T-helper 1 cell treated with Interleukin-12 subunit alpha and Interleukin-12 subunit beta and Interleukin-4 antibody, amounts not matched to agents 30 μg/mL and 1 μg/mL, for 36 hours (primary cell): ENCODE measurements around the gene CTNNA3.

Experiments
- H3K27ac Mint-ChIP-seq: one replicate; pipeline ENCODE4 v1.8.0; 2021; ENCODE audit warnings: mild to moderate bottlenecking, mixed read lengths
- H3K27me3 Mint-ChIP-seq: one replicate; pipeline ENCODE4 v1.8.0; 2021; ENCODE audit warnings: low read depth, mixed read lengths
- H3K36me3 Mint-ChIP-seq: one replicate; pipeline ENCODE4 v1.8.0; 2021; ENCODE audit warnings: low read depth, mixed read lengths
- H3K4me1 Mint-ChIP-seq: one replicate; pipeline ENCODE4 v1.8.0; 2021; ENCODE audit warnings: low read depth, mixed read lengths
- H3K4me3 Mint-ChIP-seq: one replicate; pipeline ENCODE4 v1.8.0; 2021; ENCODE audit warnings: mild to moderate bottlenecking, moderate library complexity, mixed read lengths
- H3K9me3 Mint-ChIP-seq: one replicate; pipeline ENCODE4 v1.8.0; 2021; ENCODE audit warnings: mixed read lengths

Gene CTNNA3

DNA sequence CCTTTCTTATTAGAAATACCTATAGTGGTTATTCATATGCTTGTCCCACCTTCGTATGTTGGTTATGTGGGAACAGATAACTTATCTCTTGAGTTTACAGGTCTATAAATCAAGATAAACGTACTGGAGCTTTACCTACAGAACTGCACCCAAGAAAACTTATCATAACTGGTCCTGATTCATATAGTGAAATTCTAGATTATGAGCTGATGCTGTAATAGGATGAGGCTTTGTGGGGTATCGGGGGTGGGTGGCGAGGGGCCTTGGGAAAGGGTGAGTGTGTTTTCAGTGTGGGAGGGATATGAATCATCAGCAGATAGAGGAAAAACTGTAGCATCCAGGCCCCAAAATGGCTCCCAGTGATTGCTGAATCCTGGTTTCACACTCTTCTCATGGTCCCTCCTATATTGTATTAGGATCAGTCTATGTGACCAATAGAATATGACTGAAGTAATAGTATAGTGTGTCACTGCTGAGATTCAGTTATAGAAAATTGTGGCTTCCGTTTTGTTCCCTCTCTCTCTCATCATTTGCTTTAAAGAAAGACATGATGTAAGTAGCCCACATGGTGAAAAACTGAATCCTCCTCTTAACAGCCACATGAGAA lies 1476.9 kb downstream of the CTNNA3 start:
- Mint-ChIP-seq H3K27me3 (no peaks in the 10 kb centered on the region), H3K36me3 (no peaks in the 10 kb centered on the region)

DNA sequence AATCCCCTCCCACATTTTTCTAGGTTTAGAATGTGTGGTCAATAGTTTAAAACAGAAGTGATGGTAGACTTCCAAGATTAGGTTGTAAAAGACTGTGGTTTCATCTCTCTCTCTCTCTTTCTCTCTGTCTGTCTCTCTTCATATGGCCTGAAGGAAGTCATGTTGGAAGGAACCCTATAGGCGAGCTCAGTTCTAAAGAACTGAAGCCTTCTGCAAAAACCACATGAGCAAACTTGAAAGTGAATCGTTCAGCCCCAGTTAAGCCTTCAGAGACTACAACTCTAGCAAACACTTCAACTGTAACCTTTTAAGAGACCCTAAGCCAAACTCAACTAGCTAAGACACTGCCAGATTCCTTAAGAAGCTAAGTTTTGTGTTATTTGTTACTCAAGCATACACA lies 1477.7 kb downstream of the CTNNA3 start:
- no peak overlapping the region for H3K27ac Mint-ChIP-seq
- no peaks in the 10 kb centered on the region for H3K36me3 Mint-ChIP-seq
- H3K4me1 Mint-ChIP-seq = no peaks in the 10 kb centered on the region
- H3K4me3 Mint-ChIP-seq = no peak overlapping the region
- H3K27me3 Mint-ChIP-seq = no peaks in the 10 kb centered on the region
- H3K9me3 Mint-ChIP-seq = peaks cover 11% of the 10 kb centered on the region

More for the DNA sequence above, 1476.9 kb downstream of the CTNNA3 start:
- no peaks in the 10 kb centered on the region for H3K4me1 Mint-ChIP-seq
- no peak overlapping the region for H3K4me3 Mint-ChIP-seq
- no peak overlapping the region for H3K27ac Mint-ChIP-seq
- peaks cover 11% of the 10 kb centered on the region for H3K9me3 Mint-ChIP-seq

- no peaks in the 10 kb centered on the region for H3K36me3 Mint-ChIP-seq
- H3K4me1 Mint-ChIP-seq = no peaks in the 10 kb centered on the region
- no peaks in the 10 kb centered on the region for H3K27me3 Mint-ChIP-seq
- H3K9me3 Mint-ChIP-seq = peaks cover 11% of the 10 kb centered on the region
- no peak overlapping the region for H3K27ac Mint-ChIP-seq
- no peak overlapping the region for H3K4me3 Mint-ChIP-seq
Observed at GRCh38 chr10:66215920-66216319, 1480.1 kb downstream of the CTNNA3 start.

DNA sequence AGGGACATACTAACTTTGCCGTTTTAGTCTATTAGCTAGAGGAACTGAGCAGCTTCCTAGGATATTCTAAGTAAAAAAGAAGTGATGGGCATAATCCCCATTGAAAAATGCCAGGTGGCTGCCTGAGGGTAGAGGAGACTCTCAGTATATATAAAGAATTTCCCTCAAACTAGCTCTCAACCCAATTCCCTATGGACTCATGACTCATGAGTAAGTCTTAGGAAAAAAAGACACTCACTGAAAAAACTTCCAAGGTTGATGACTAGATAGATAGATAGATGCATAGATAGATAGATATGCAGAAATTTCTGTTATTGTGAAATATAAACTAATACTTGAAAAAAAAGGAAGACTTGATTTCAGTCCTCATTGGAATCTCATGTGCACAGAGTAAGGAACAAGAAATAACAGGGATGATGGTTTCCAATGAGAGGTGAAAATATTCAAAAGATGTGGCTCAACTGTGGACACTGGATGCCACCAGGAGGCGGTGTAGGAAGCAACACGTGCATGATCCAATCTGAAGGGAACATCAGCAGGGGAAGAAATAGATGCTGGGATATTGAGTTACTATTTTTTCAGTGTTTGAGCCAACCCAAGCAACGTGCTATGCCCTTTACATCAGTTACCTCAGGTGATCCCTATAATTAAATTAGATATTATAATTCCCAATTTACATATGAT lies 1481.1 kb downstream of the CTNNA3 start:
- no peaks in the 10 kb centered on the region for H3K36me3 Mint-ChIP-seq
- no peaks in the 10 kb centered on the region for H3K27me3 Mint-ChIP-seq
- H3K4me3 Mint-ChIP-seq = no peak overlapping the region
- no peaks in the 10 kb centered on the region for H3K4me1 Mint-ChIP-seq
- H3K27ac Mint-ChIP-seq = no peak overlapping the region
- H3K9me3 Mint-ChIP-seq = peaks cover 11% of the 10 kb centered on the region

DNA sequence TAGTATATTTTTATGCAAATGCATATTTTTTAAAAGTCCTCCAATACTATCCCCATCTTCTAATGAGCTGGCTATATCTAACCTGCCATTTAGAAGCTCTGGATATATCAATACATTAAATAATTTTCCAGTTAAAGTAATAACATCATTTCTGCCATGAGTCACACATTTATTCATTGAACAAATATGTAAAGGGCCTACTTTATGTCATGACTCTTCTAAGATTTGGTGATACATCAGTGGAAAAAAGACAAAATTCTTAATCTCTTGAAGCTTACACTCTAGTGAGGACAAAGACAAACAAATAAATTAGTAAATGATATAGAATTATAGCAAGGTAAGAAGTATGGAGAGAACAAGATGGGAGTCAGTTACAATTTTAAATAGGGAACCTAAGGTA lies 1487.0 kb downstream of the CTNNA3 start:
- Mint-ChIP-seq H3K27ac (no peak overlapping the region), H3K4me1 (no peaks in the 10 kb centered on the region), H3K27me3 (no peaks in the 10 kb centered on the region), H3K36me3 (no peaks in the 10 kb centered on the region), H3K4me3 (no peak overlapping the region), H3K9me3 (no peaks in the 10 kb centered on the region)

DNA sequence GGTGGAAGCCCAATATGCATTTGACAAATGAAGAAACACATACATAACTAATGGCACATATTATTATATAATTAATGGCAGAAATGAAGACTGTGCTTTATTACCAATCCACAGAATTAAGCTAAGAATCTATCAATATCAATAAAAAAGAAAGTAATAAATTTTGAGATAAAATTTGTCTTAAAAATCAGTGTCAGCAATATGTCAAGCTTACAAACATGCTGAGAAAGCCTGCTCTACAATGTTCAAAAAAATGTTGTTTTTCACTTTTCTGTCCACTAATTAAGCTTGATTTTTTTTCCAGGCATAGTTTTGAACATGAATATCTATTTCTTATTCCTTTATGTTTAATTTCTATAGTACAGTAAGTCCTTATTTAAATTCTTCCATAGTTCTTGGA lies 1491.2 kb downstream of the CTNNA3 start:
- H3K36me3 Mint-ChIP-seq = no peaks in the 10 kb centered on the region
- no peak overlapping the region for H3K27ac Mint-ChIP-seq
- H3K27me3 Mint-ChIP-seq = no peaks in the 10 kb centered on the region
- no peak overlapping the region for H3K4me3 Mint-ChIP-seq
- H3K4me1 Mint-ChIP-seq = no peaks in the 10 kb centered on the region
- H3K9me3 Mint-ChIP-seq = no peaks in the 10 kb centered on the region

GRCh38 chr10:66202101-66202500 lies 1493.9 kb downstream of the CTNNA3 start:
- no peak overlapping the region for H3K4me3 Mint-ChIP-seq
- H3K4me1 Mint-ChIP-seq = no peaks in the 10 kb centered on the region
- H3K27me3 Mint-ChIP-seq = no peaks in the 10 kb centered on the region
- H3K9me3 Mint-ChIP-seq = no peaks in the 10 kb centered on the region
- H3K36me3 Mint-ChIP-seq = no peaks in the 10 kb centered on the region
- H3K27ac Mint-ChIP-seq = no peak overlapping the region

GRCh38 chr10:66192162-66192831 lies 1503.7 kb downstream of the CTNNA3 start:
- H3K27ac Mint-ChIP-seq = no peak overlapping the region
- no peaks in the 10 kb centered on the region for H3K4me1 Mint-ChIP-seq
- no peak overlapping the region for H3K4me3 Mint-ChIP-seq
- H3K36me3 Mint-ChIP-seq = no peaks in the 10 kb centered on the region
- H3K9me3 Mint-ChIP-seq = no peaks in the 10 kb centered on the region
- no peaks in the 10 kb centered on the region for H3K27me3 Mint-ChIP-seq

DNA sequence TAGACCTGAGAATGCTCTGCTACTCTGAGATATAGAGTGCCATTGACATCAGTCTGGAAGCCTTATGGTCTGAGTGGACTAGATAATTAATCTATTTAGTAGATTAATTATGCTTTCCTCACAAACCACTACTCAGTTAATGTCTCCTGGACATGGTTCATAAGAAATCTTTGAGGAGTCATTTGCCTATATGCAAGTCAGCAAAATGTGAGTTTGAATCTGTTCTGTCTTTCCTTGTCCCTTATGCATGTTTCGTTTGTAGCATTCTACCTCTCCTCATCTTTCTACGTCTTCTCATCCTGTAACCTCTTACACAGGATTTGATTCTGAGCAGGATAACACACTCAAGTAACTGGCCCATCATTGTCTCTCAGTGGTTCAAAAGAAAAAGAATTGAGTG lies 1505.6 kb downstream of the CTNNA3 start:
- Mint-ChIP-seq H3K4me3 (no peak overlapping the region), H3K9me3 (no peaks in the 10 kb centered on the region), H3K4me1 (no peaks in the 10 kb centered on the region), H3K27me3 (no peaks in the 10 kb centered on the region), H3K27ac (no peak overlapping the region), H3K36me3 (no peaks in the 10 kb centered on the region)

DNA sequence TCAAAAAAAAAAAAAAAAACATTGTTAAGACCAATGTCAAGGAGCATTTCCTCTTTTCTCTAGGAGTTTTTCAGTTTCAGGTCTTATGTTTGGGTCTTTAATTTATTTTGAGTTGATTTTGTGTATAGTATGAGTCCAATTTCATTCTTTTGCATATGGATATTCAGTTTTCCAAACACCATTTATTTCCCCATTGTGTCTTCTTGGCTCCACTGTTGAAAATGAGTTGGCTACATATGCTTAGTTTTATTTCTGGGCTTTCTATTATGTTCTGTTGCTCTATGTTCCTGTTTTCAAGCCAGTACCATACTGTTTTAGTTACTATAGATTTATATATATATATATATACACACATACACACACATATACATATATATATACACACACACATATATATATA lies 1506.7 kb downstream of the CTNNA3 start:
- Mint-ChIP-seq H3K4me1 (no peaks in the 10 kb centered on the region), H3K27me3 (no peaks in the 10 kb centered on the region), H3K9me3 (no peaks in the 10 kb centered on the region), H3K36me3 (no peaks in the 10 kb centered on the region), H3K27ac (no peak overlapping the region), H3K4me3 (no peak overlapping the region)

DNA sequence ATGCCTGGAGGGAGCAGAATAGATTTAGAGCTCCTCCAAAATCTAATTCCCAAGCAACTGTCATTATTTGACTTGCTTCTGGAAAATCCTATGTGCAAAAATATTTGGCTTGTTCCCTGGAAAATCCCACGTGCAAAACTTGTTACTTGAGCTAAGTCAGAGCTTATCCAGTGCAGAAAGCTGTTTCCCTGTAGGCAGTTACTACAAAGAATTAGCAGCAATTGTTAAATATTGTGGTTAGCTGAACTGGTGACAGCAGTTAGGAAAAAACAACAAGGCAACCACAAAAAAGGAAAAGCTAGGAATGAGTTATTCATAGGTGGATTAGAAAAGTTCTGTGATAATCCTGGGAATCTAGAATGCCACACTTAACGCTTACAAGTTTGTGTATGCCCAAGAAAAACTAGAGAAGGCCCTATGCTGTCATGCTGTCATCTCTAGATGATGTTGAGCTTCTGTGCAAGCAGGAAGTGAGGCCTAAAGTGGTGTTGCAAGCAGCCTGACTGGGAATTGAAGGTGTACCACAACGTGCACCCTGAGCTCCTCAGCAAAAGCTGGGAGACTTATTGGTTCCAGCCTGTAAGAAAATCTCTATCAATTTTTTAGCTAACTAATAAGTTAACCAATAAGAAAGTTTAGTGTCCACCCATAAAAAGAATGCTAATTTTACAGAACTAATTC lies 1508.8 kb downstream of the CTNNA3 start:
- H3K27me3 Mint-ChIP-seq = no peaks in the 10 kb centered on the region
- H3K9me3 Mint-ChIP-seq = no peaks in the 10 kb centered on the region
- H3K4me1 Mint-ChIP-seq = no peaks in the 10 kb centered on the region
- H3K27ac Mint-ChIP-seq = no peak overlapping the region
- H3K36me3 Mint-ChIP-seq = no peaks in the 10 kb centered on the region
- no peak overlapping the region for H3K4me3 Mint-ChIP-seq

- H3K36me3 Mint-ChIP-seq = no peaks in the 10 kb centered on the region
- H3K9me3 Mint-ChIP-seq = no peaks in the 10 kb centered on the region
- H3K27ac Mint-ChIP-seq = no peak overlapping the region
- H3K4me3 Mint-ChIP-seq = no peak overlapping the region
- no peaks in the 10 kb centered on the region for H3K4me1 Mint-ChIP-seq
- no peaks in the 10 kb centered on the region for H3K27me3 Mint-ChIP-seq
Observed at GRCh38 chr10:66183028-66183427, 1513.0 kb downstream of the CTNNA3 start.

- no peaks in the 10 kb centered on the region for H3K9me3 Mint-ChIP-seq
- no peaks in the 10 kb centered on the region for H3K4me1 Mint-ChIP-seq
- no peak overlapping the region for H3K27ac Mint-ChIP-seq
- no peak overlapping the region for H3K4me3 Mint-ChIP-seq
- H3K36me3 Mint-ChIP-seq = no peaks in the 10 kb centered on the region
- H3K27me3 Mint-ChIP-seq = no peaks in the 10 kb centered on the region
Observed at GRCh38 chr10:66180581-66181318, 1515.2 kb downstream of the CTNNA3 start.

DNA sequence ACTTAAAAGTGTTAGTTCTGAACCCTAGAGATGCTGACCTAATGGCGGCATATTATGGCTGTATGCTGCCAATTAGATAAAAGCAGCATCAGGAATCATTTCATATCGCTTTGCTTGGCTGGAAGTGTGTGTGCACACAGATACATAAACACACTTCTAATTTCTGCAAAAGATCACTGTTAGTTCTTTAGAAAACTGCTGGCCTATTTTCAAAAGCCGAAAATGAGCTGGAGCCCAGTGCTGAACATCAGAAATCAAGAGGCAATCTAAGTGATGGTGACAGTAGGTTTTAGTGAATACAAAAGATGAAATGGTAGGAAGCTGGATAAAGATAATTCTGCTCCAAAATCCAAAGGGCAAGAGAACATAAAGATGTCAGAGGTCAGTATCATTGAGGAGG lies 1516.0 kb downstream of the CTNNA3 start:
- Mint-ChIP-seq H3K4me1 (no peaks in the 10 kb centered on the region), H3K27me3 (no peaks in the 10 kb centered on the region), H3K36me3 (no peaks in the 10 kb centered on the region), H3K27ac (no peak overlapping the region), H3K9me3 (no peaks in the 10 kb centered on the region), H3K4me3 (no peak overlapping the region)
